GM12873 (cell line): ENCODE measurements around the gene GK2.

Source experiments
- TF ChIP-seq, protein P1 (sequence below): IDR thresholded peaks from 2 replicates; pipeline ENCODE4 v1.5.1; 2012; ENCODE audit warnings: low read depth, mild to moderate bottlenecking, moderate library complexity, low read length, control low read depth; ENCODE audit not compliant: insufficient read depth; ENCODE audit errors: missing control alignments

GK2 gene

DNA sequence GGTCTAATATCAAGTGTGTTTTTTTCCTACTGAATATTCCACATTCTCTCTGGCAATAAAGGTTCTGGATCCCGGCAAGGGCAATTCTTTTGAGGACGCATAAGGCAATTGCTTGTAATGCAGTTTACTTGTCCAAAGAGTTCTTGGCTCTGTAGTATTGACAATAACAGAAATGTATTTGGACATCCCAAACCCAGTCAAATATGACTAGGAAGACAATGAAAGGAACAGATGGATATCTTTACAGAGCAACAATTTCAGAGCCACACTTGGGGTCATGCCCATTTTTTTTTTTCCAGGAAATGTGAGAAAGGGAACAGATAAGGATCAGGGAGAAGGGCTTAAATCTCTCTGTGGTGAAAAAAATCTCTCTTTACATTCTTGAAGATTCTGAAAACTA is 12.2 kb downstream of the GK2 start:
- TF ChIP-seq, protein P1, sequence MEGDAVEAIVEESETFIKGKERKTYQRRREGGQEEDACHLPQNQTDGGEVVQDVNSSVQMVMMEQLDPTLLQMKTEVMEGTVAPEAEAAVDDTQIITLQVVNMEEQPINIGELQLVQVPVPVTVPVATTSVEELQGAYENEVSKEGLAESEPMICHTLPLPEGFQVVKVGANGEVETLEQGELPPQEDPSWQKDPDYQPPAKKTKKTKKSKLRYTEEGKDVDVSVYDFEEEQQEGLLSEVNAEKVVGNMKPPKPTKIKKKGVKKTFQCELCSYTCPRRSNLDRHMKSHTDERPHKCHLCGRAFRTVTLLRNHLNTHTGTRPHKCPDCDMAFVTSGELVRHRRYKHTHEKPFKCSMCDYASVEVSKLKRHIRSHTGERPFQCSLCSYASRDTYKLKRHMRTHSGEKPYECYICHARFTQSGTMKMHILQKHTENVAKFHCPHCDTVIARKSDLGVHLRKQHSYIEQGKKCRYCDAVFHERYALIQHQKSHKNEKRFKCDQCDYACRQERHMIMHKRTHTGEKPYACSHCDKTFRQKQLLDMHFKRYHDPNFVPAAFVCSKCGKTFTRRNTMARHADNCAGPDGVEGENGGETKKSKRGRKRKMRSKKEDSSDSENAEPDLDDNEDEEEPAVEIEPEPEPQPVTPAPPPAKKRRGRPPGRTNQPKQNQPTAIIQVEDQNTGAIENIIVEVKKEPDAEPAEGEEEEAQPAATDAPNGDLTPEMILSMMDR, result no peak

DNA sequence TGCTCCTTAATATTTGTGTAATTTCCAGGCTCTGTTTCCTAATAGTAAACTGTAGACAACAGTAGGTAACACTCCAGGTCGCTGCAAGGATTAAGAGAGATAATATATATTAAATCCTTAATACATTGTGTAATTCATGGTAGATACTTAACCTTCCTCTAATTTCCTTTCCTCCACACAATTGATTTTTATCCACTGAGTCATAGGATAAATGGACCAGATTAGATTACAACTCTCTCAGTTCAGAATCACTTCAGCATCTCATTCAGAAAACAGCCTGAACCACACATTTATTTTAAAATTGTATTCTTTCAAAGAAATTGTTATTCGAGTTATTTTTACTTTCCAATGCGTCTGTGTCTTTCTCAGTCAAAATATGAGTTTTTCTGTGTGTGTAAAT is 17.1 kb downstream of the GK2 start:
- TF ChIP-seq, protein P1, result no peak

DNA sequence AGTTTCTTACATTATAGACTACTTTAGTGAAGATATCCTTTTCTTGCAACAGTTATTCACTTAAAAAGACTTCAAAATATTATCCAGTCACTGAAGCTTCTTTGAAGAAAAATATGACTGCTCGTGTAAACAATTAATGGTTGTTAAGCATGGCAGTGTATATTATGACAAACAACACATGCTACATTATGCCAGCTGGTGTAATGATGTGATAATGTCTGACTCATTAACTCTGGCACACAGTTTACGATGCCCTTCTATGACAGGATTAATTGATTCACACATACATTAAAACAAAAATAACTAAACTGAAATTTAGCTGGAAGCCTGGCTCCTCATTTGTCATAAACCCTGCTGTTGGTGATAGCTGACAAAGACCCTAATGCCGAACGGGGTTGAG is 22.4 kb downstream of the GK2 start:
- TF ChIP-seq, protein P1, result no peak

DNA sequence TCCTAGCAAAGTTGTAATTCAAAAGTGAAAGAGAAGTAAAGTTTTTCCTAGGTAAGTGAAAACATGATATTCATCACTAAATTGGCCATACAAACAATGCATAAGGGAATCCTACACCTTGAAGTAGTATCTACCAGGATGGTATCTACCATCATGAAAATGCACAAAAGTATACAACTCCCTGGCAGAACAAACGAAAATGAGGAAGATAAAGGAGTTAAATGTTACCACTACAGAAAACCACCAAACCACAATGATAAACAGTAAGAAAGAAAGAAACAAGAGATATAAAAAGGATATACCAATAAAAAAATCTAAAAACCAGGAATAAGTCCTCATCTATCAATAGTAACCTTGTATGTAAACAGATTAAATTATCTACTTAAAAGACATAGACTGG is 26.9 kb downstream of the GK2 start:
- TF ChIP-seq, protein P1, result no peak

DNA sequence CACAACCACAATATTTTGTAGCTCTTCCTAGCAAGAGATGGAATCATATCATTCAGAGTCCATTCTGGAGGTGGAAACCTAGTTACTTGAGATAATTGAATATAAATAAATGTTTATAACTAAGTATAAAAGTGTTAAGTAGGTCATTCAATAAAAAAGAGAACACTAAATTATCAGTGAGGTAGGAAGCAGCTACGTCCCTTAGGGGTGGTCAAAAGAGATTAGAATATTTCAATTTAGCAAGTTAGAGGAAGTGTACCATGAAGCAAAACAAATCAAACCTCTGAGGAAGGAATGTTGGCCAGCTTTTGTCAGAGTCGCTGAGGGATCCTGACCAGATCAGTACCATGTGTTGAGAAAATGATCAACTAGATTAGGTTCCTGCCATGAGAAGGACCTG is 38.0 kb downstream of the GK2 start:
- TF ChIP-seq, protein P1, result no peak

DNA sequence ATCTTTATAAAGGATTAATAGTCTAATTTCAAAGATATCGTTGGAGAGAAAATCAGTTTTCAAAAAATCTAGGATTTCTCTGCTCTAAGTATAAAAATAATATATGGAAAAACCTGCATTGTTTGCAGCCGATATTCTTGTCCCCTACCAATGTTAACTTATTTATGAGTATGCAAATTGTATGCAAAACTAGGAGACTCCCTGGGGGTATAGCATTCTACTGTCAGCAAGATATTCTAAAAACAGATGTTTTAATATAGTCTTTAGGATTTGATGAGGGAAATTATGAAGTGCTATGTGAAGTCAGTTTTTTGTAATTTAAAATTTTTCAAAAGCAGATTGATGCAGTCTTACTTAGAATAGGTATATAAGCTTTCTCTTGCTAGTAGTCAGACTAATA is 40.9 kb downstream of the GK2 start:
- TF ChIP-seq, protein P1, result no peak

DNA sequence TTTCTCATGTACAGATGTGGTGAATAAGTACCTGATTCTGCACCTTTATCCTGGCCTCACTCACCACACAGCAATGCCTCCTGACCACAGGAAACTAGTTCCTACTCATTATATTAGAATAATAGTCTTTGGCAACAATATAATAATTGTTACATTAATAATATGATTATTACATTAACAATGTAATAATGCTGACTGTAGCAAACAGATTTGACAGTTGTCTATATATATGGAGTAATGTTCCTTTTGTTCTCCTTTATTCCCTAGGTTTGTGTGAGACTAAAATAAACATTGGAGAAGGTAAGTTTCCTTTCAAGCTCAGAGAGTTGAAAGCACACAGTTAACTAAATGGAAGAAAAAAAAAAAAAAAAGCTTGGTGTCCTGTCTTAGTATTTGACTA is 41.6 kb downstream of the GK2 start:
- TF ChIP-seq, protein P1, result no peak

DNA sequence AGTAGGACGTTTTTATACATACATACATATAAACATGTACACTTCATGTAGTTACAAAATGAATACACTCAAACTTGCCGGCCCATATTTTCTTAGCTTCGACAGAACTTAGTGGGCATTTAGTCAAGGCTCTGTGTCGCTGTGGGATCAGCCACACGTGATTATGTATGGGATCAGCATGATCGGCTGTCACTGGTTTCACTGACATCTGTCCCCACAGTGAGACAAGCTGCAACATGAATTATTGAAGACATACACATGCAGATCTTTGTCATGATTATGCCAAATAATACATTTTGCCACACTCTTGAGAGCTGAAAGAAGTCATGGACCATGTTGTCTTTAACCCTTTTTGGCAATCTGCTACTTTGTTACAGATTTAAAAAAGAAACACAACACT is 44.0 kb downstream of the GK2 start:
- TF ChIP-seq, protein P1, result no peak
